Heart right ventricle (tissue), 16 donors: ENCODE data around the gene NRIP1. TPM values are rescaled to one million over a fixed set of nuclear protein-coding genes. Genes with fewer than 3 reads are reported as not detected.

ENCODE experiments used
- ATAC-seq, 8 donors: fragments of 200-7000 bp; cut with Tn5 transposase; one replicate each; pipeline ENCODE4 v1.9.1; 2020; ENCODE audit warnings: mild to moderate bottlenecking in 8 of 8, moderate library complexity in 8 of 8, moderate number of reproducible peaks in 1 of 8
- DNase-seq, 2 donors: peaks; one replicate each; pipeline ENCODE4 v3.0.0-alpha.2; 2020
- H3K27ac ChIP-seq, 10 donors: fragments of 200-600 bp; sonication (generic) in 2 of 10; one replicate each; pipeline versions ENCODE4 v1.5.0 to v1.8.0; 2020 to 2022; ENCODE audit warnings: mild to moderate bottlenecking in 3 of 10
- H3K27me3 ChIP-seq, 7 donors: fragments of 200-600 bp; one replicate each; pipeline ENCODE4 v1.8.0; 2021 to 2022; ENCODE audit warnings: mild to moderate bottlenecking in 2 of 7
- H3K36me3 ChIP-seq, 9 donors: fragments of 200-600 bp; sonication (generic) in 1 of 9; one replicate each; pipeline versions ENCODE4 v1.5.0 to v1.8.0; 2020 to 2022; ENCODE audit warnings: mild to moderate bottlenecking in 2 of 9
- H3K4me1 ChIP-seq, 9 donors: fragments of 200-600 bp; sonication (generic) in 1 of 9; one replicate each; pipeline versions ENCODE4 v1.5.0 to v1.8.0; 2020 to 2022; ENCODE audit warnings: mild to moderate bottlenecking in 4 of 9
- H3K4me3 ChIP-seq, 10 donors: fragments of 200-600 bp; sonication (generic) in 2 of 10; one replicate each; pipeline versions ENCODE4 v1.5.0 to v1.8.0; 2020 to 2022; ENCODE audit warnings: mild to moderate bottlenecking in 7 of 10, moderate library complexity in 2 of 10
- H3K9me3 ChIP-seq, 11 donors: fragments of 200-600 bp in 10 of 11; sonication (generic) in 2 of 11; one replicate each; pipeline versions ENCODE4 v1.5.0 to v1.8.0; 2013 to 2022; ENCODE audit warnings: mild to moderate bottlenecking in 2 of 11, control low read depth in 1 of 11, moderate library complexity in 1 of 11
- CTCF ChIP-seq, 9 donors: fragments of 200-600 bp; sonication (generic) in 2 of 9; IDR thresholded peaks; one replicate each; pipeline versions ENCODE4 v1.5.0 to v1.8.0; 2021 to 2022; ENCODE audit warnings: antibody characterized with exemption in 9 of 9, mild to moderate bottlenecking in 5 of 9, moderate library complexity in 1 of 9
- whole genome bisulfite sequencing, 2 donors: extraction: QIAGEN DNeasy Blood & Tissue Kit; methylation state at CpG; one replicate each; pipeline ENCODE4 v1.1.7; 2013; ENCODE audit warnings: inconsistent platforms in 1 of 2; 5-methylcytosine and 5-hydroxymethylcytosine counted together
- intact Hi-C, 10 donors: fragments of 100-400 bp; cut with DNase I; formaldehyde crosslinking; loops; one replicate each; pipeline versions ENCODE4 v1.11.1 to v1.14.2; 2022
- polyA plus RNA-seq, 2 donors: library from polyadenylated mRNA; stranded (reverse); fragments of 200-250 nt; gene quantifications; one replicate each; pipeline ENCODE4 v1.2.3, GENCODE V29; 2013
- total RNA-seq, 10 donors: library from RNA; stranded (reverse); fragmentation: NEBNext Ultra II Directional in 3 of 10; extraction: Animal tissue kit (Norgen Biotek cat#: 25700) in 3 of 10; gene quantifications; one replicate each; pipeline versions ENCODE4 v1.2.1 to v1.2.4, GENCODE V29; 2021 to 2023
- donor health status: Arrhythmogenic right ventricular cardiomyopathy.
- donor health status: ischemic (EF 13 %, LVEDD 7.1; RV severe dilation, severe dysfunction).
- donor health status: healthy with polysubstance abuse.
- donor health status: DM: no; HTN: yes; CAD: no.
- donor health status: DM: no; HTN: no; CAD: no.
- donor health status: ischemic (EF 25% LVEDD 6.9; RV normal size, moderate dysfunction).
- donor health status: ischemic (EF 25% LVEDD 5.7; RV mildly dilated, moderate dysfunction).
- donor health status: healthy.
- donor health status: DM: yes; HTN: yes; CAD: no.
- donor health status: Ischemic cardiomyopathy.
- donor health status: ischemic (EF 35%, LVEDD 5.7; RV mildly dilated, moderate dysfunction).
- donor health status: nonischemic (EF 11% LVEDD 7.7; RV severe dilation, severe dysfunction).
- donor health status: DM: yes; HTN: yes; CAD: no.
- donor health status: PGD.
- donor health status: ischemic (EF 29% LVEDD 5.4; RV normal size, mild dysfunction).
- donor health status: nonischemic (EF 23%, LVEDD 6.1; RV moderate dilation, normal function).

The NRIP1 gene
- total and polyA plus RNA-seq, 12 donors, result 3.2 to 40.3 (median 17.4) TPM

- WGBS, 2 donors, result 87 to 90% methylated on average over 3 of the region's 3 CpGs
- Histone ChIP-seq H3K27me3 (no peaks in the 10 kb centered on the region), H3K9me3 (no peaks in the 10 kb centered on the region), H3K4me1 (no peaks in the 10 kb centered on the region), H3K27ac (no peak overlapping the region), H3K4me3 (no peak overlapping the region), H3K36me3 (no peaks in the 10 kb centered on the region)
- no peak for TF ChIP-seq CTCF (IDR thresholded peaks at IDR 0.05)
- DNase-seq (no peak), ATAC-seq (no peak)
- intact Hi-C loops, result no loop called here
Measured at GRCh38 chr21:15098908-15099307, 34.1 kb upstream of the NRIP1 start.

- DNase-seq, result no peak
- TF ChIP-seq CTCF (IDR thresholded peaks at IDR 0.05), result no peak
- intact Hi-C loops, result no loop called here
- Histone ChIP-seq H3K27me3 (no peaks in the 10 kb centered on the region), H3K4me3 (no peak overlapping the region), H3K4me1 (no peaks in the 10 kb centered on the region), H3K27ac (no peak overlapping the region), H3K36me3 (no peaks in the 10 kb centered on the region), H3K9me3 (no peaks in the 10 kb centered on the region)
- 55 to 70% methylated on average over 3 of the region's 3 CpGs for WGBS, 2 donors
- ATAC-seq, result no peak
Measured at GRCh38 chr21:15098181-15098580, 33.4 kb upstream of the NRIP1 start.

- no peaks in the 10 kb centered on the region for H3K27me3 ChIP-seq
- H3K36me3 ChIP-seq, result no peaks in the 10 kb centered on the region
- no peaks in the 10 kb centered on the region for H3K9me3 ChIP-seq
- 95 to 98% methylated on average over 3 of the region's 3 CpGs for WGBS, 2 donors
- no peak overlapping the region for H3K27ac ChIP-seq
- H3K4me3 ChIP-seq, result no peak overlapping the region
- intact Hi-C loops, result no loop called here
- ATAC-seq (no peak), DNase-seq (no peak)
- no peak for TF ChIP-seq CTCF (IDR thresholded peaks at IDR 0.05)
- H3K4me1 ChIP-seq, result no peaks in the 10 kb centered on the region
Measured at GRCh38 chr21:15097580-15097979, 32.8 kb upstream of the NRIP1 start.

- H3K27me3 ChIP-seq, result no peaks in the 10 kb centered on the region
- H3K4me3 ChIP-seq, result no peak overlapping the region
- DNase-seq (no peak), ATAC-seq (no peak)
- no peak for TF ChIP-seq CTCF (IDR thresholded peaks at IDR 0.05)
- no peaks in the 10 kb centered on the region for H3K4me1 ChIP-seq
- intact Hi-C loops, result no loop called here
- 78 to 86% methylated on average over 1 of the region's 1 CpG for WGBS, 2 donors
- no peaks in the 10 kb centered on the region for H3K36me3 ChIP-seq
- H3K27ac ChIP-seq, result no peak overlapping the region
- no peaks in the 10 kb centered on the region for H3K9me3 ChIP-seq
Measured at GRCh38 chr21:15096146-15096545, 31.3 kb upstream of the NRIP1 start.

GRCh38 chr21:15095326-15095725 lies 30.5 kb upstream of the NRIP1 start:
- H3K36me3 ChIP-seq, result no peaks in the 10 kb centered on the region
- H3K9me3 ChIP-seq, result no peaks in the 10 kb centered on the region
- H3K27me3 ChIP-seq, result no peaks in the 10 kb centered on the region
- H3K27ac ChIP-seq, result no peak overlapping the region
- TF ChIP-seq CTCF (IDR thresholded peaks at IDR 0.05), result no peak
- intact Hi-C loops, result no loop called here
- peak in 1 of 8 donors; percentile 38 for ATAC-seq
- WGBS, 2 donors, result 42 to 43% methylated on average over 1 of the region's 1 CpG
- DNase-seq, result no peak
- H3K4me1 ChIP-seq, result no peaks in the 10 kb centered on the region
- no peak overlapping the region for H3K4me3 ChIP-seq
